Fibroblast of pulmonary artery (primary cell): ENCODE results near the gene NEK5.
A peak's percentile ranks its signal among the peaks of the same experiment; 100 is the strongest.

Source experiments
- DNase-seq: peaks from one replicate; pipeline ENCODE4 v3.0.0-alpha.2; 2010; ENCODE audit warnings: low read depth
- H3K4me3 ChIP-seq: replicated peaks from 2 replicates; pipeline ENCODE4 v1.5.1; 2011; ENCODE audit warnings: low read depth, mild to moderate bottlenecking, control low read depth, low read length, moderate library complexity
- CTCF ChIP-seq: IDR thresholded peaks from 2 replicates; pipeline ENCODE4 v1.5.1; 2011; ENCODE audit warnings: mild to moderate bottlenecking, control low read depth, low read length, inconsistent platforms; ENCODE audit errors: missing control alignments

Gene NEK5

GRCh38 chr13:52025475-52026245, 103.2 kb downstream of the NEK5 start:
- no peak for DNase-seq
- TF ChIP-seq CTCF = no peak
- no peak overlapping the region for H3K4me3 ChIP-seq

- H3K4me3 ChIP-seq = no peak within 1 kb of the TSS
- no peak for DNase-seq
- no peak for TF ChIP-seq CTCF
These were observed 104.4 kb downstream of the NEK5 start, which contains the start of gene UTP14C for GRCh38 chr13:52024481-52024880. Gene UTP14C, plus strand, starts transcription at chr13:52024691. Its CDS starts 4,114 bp downstream, at chr13:52028805.

- no peak for TF ChIP-seq CTCF
- no peak for DNase-seq
- no peak overlapping the region for H3K4me3 ChIP-seq
These were observed 106.5 kb downstream of the NEK5 start for GRCh38 chr13:52022356-52022755.

GRCh38 chr13:52020191-52020590, 108.7 kb downstream of the NEK5 start:
- H3K4me3 ChIP-seq = no peak overlapping the region
- DNase-seq = no peak
- TF ChIP-seq CTCF = no peak

GRCh38 chr13:52016296-52016695, 112.6 kb downstream of the NEK5 start:
- no peak for DNase-seq
- H3K4me3 ChIP-seq = no peak overlapping the region
- TF ChIP-seq CTCF = no peak

- no peak for DNase-seq
- TF ChIP-seq CTCF = no peak
- H3K4me3 ChIP-seq = peak overlapping the region; percentile 75
These were observed 116.4 kb downstream of the NEK5 start for GRCh38 chr13:52012512-52012836.
